Glutamatergic neuron (in vitro differentiated cells): Measurements from ENCODE around the gene PPP1R12A. TPM values are rescaled to one million over a fixed set of nuclear protein-coding genes. Genes with fewer than 3 reads are reported as not detected.

Experiments
- DNase-seq: peaks from one replicate; pipeline ENCODE4 v3.0.0; 2022
- H3K27ac Mint-ChIP-seq: one replicate; pipeline ENCODE4 v1.8.0; 2020; ENCODE audit warnings: mild to moderate bottlenecking, mixed read lengths, inconsistent platforms; ENCODE audit not compliant: unreplicated experiment
- H3K27me3 Mint-ChIP-seq: one replicate; pipeline ENCODE4 v1.8.0; 2020; ENCODE audit warnings: mild to moderate bottlenecking, moderate library complexity, mixed read lengths, inconsistent platforms; ENCODE audit not compliant: unreplicated experiment
- H3K36me3 Mint-ChIP-seq: one replicate; pipeline ENCODE4 v1.8.0; 2020; ENCODE audit warnings: mild to moderate bottlenecking, mixed read lengths, inconsistent platforms; ENCODE audit not compliant: unreplicated experiment
- H3K4me1 Mint-ChIP-seq: one replicate; pipeline ENCODE4 v1.8.0; 2020; ENCODE audit warnings: mild to moderate bottlenecking, low read depth, mixed read lengths, inconsistent platforms; ENCODE audit not compliant: unreplicated experiment
- H3K4me3 Mint-ChIP-seq: one replicate; pipeline ENCODE4 v1.8.0; 2020; ENCODE audit warnings: mild to moderate bottlenecking, mixed read lengths, inconsistent platforms; ENCODE audit not compliant: unreplicated experiment
- H3K9me3 Mint-ChIP-seq: one replicate; pipeline ENCODE4 v1.8.0; 2020; ENCODE audit warnings: mild to moderate bottlenecking, moderate library complexity, mixed read lengths, inconsistent platforms; ENCODE audit not compliant: unreplicated experiment
- total RNA-seq: library from RNA; stranded (reverse); fragmentation: NEBNext Ultra II Directional; extraction: Animal tissue kit (Norgen Biotek cat#: 25700); gene quantifications from one replicate; pipeline ENCODE4 v1.2.1, GENCODE V29; 2021; ENCODE audit not compliant: unreplicated experiment
- TF ChIP-seq, protein P1 (sequence below): fragments of 200-600 bp; sonication (generic); IDR thresholded peaks from one replicate; pipeline ENCODE4 v1.5.0; 2021; ENCODE audit not compliant: partially characterized antibody, unreplicated experiment

PPP1R12A gene
- total RNA-seq, 1 donor from 2014 or later = 56.8 TPM

DNA sequence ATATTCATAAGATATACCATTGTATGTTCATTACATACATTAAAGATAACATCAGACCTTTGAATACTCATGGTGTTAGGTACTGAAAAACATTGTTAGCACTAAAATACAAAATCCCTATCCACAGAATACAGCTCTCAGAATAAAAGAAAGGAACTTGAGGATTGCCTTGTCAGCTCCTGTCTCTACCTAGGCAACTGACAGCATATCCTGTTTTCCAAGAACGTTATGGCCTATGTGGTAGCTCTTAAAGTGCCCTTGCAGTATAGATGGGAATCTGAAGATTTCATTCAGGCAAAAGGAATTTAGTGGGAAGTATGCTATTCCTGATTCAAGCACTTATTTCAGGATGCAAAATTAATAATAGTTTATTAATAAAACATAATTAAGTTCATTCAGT, 1.8 kb upstream of the PPP1R12A start:
- H3K27ac Mint-ChIP-seq = no peak overlapping the region
- peaks cover 13% of the 10 kb centered on the region for H3K9me3 Mint-ChIP-seq
- peaks cover 9% of the 10 kb centered on the region for H3K4me1 Mint-ChIP-seq
- no peak for DNase-seq
- H3K4me3 Mint-ChIP-seq = no peak overlapping the region
- H3K36me3 Mint-ChIP-seq = no peaks in the 10 kb centered on the region
- peaks cover 12% of the 10 kb centered on the region for H3K27me3 Mint-ChIP-seq
- TF ChIP-seq, protein P1, sequence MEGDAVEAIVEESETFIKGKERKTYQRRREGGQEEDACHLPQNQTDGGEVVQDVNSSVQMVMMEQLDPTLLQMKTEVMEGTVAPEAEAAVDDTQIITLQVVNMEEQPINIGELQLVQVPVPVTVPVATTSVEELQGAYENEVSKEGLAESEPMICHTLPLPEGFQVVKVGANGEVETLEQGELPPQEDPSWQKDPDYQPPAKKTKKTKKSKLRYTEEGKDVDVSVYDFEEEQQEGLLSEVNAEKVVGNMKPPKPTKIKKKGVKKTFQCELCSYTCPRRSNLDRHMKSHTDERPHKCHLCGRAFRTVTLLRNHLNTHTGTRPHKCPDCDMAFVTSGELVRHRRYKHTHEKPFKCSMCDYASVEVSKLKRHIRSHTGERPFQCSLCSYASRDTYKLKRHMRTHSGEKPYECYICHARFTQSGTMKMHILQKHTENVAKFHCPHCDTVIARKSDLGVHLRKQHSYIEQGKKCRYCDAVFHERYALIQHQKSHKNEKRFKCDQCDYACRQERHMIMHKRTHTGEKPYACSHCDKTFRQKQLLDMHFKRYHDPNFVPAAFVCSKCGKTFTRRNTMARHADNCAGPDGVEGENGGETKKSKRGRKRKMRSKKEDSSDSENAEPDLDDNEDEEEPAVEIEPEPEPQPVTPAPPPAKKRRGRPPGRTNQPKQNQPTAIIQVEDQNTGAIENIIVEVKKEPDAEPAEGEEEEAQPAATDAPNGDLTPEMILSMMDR = no peak

DNA sequence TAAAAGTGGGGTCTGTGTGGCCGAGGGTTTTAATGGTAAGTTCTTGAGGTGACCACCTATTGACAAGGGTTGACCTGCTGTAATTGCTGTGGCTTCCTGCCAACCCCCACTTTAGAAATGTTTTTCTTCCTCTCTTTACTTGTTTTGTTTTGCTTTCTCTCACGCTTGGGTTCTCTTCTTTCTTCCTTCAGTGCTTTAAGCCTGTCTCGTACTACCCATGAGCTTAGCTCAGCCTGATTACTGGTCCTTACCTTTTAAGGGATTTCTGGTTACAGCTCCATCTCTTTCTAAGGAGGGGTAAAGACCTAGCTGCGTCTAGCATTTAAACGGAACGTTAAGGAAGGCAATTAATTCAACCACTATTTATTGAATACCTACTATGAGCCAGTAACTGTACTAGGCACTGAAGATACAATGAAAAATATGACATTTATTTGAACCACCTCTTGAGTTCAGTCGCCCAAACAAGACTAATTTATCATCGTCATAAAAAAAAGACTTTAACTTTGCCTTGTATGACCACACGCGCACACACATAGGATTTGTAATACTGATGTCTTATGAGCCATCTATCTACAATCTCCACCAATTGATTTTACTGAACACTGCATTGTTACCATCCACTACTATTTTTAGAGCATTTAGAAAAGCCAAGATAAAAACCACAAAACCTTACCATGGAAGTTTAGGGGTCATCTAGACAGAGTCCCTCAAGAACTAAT, 888 bp upstream of the PPP1R12A start:
- TF ChIP-seq, protein P1 = no peak
- Mint-ChIP-seq H3K27ac (peak overlapping the region; percentile 95), H3K9me3 (peaks cover 13% of the 10 kb centered on the region), H3K27me3 (peaks cover 12% of the 10 kb centered on the region), H3K4me3 (peak overlapping the region; percentile 99), H3K4me1 (peaks cover 9% of the 10 kb centered on the region), H3K36me3 (no peaks in the 10 kb centered on the region)
- DNase-seq = no peak

DNA sequence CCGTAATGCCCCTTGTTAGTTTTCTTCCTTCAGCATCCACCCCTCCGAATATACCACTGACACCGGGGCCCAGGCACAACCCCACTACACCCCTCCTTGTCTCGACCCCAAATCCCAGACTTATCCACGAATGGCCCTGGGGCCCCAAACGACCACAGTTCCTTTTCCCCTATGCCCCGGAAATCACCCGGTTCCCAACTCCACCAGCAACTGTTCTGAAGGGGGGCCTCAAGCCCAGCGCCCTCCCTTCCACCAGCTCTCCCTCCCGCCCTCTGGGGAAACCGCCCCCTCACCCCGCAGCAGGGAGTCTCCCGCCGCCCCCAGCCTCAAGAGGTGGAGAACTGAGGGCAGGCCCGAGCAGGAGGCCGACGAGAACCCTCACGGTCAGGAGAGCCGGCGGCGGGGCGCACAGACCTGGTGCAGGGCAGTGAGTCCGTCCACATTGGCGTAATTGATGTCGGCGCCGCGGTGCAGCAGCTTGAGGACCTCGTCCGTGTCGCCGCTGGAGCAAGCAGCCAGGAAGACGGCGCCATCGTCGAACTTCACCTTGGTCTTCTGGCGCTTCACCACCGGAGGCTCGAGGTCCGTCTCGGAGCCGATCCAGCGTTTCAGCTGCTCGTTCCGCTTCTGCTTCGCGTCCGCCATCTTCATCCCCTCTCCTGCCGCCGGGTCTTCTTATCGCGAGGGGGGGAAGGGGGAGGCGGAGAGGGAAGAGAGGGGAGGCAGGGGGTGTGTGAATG, 446 bp downstream of the PPP1R12A start:
- H3K27me3 Mint-ChIP-seq = peaks cover 12% of the 10 kb centered on the region
- H3K4me1 Mint-ChIP-seq = peaks cover 9% of the 10 kb centered on the region
- no peaks in the 10 kb centered on the region for H3K36me3 Mint-ChIP-seq
- peak; percentile 62 for DNase-seq
- H3K9me3 Mint-ChIP-seq = peaks cover 13% of the 10 kb centered on the region
- H3K4me3 Mint-ChIP-seq = peak overlapping the region; percentile 99
- H3K27ac Mint-ChIP-seq = peak overlapping the region; percentile 95
- TF ChIP-seq, protein P1 = no peak

DNA sequence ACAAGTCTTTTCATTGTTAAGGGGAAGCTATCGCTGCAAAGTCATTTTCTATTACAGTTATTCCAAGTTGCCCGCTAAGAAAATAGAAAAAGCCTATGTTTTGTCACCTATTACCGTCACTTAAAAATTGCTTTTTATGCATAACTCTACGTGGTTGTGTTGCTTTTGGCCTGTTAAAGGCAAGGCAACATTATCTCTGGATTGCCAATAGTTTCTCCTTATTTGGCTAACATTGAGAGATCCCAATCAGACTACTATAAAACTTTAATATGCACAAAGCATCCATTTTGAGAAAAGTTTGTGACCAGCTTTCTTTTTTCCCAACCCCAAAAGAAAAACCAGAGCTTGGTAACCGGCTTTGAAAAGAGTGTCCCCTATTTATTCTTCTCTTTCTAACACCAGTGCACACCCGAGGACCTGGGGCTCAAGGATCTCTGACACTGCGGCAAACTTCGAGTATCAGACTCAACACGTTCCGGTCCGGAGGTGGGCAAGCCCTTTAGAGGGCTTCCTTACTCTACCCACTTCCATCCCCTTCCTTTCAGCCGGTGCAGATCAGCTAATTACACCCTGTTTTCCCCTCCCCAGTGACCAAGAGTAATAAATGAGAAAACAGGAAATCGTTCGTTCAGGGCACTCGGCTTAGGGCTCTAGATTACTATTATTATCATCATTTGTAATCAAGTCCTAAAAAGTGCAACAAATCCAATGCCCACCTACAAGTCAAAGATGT, 1.2 kb downstream of the PPP1R12A start:
- Mint-ChIP-seq H3K4me1 (peaks cover 9% of the 10 kb centered on the region), H3K36me3 (no peaks in the 10 kb centered on the region), H3K4me3 (peak overlapping the region; percentile 99), H3K27ac (peak overlapping the region; percentile 95), H3K27me3 (peaks cover 12% of the 10 kb centered on the region), H3K9me3 (peaks cover 13% of the 10 kb centered on the region)
- DNase-seq = no peak
- TF ChIP-seq, protein P1 = no peak
